Body of pancreas (tissue), 4 donors: Measurements from ENCODE around the gene CHST2. TPM values are rescaled to one million over a fixed set of nuclear protein-coding genes. Genes with fewer than 3 reads are reported as not detected.

ENCODE experiments used
- ATAC-seq: fragments of 150-250 bp; one replicate; pipeline ENCODE4 v1.9.1; 2016
- DNase-seq, 4 donors: peaks; one replicate each; pipeline ENCODE4 v3.0.0-alpha.2; 2019
- H3K27ac ChIP-seq, 4 donors: fragments of 200-600 bp; sonication (generic); 1 replicate in 3 of 4; 2 replicates in 1 of 4; pipeline versions ENCODE4 v1.5.1 to v1.6.1; 2016 to 2019; ENCODE audit warnings: mild to moderate bottlenecking in 1 of 4, mixed read lengths in 1 of 4, moderate library complexity in 1 of 4
- H3K27me3 ChIP-seq, 2 donors: fragments of 200-600 bp; sonication (generic); one replicate each; pipeline ENCODE4 v1.6.0; 2016; ENCODE audit warnings: mild to moderate bottlenecking in 1 of 2
- H3K36me3 ChIP-seq, 2 donors: fragments of 200-600 bp; sonication (generic); replicated peaks in 1 of 2; 2 replicates each; pipeline ENCODE4 v1.5.1; 2016; ENCODE audit warnings: low read depth in 2 of 2; ENCODE audit not compliant: insufficient read depth in 1 of 2
- H3K4me1 ChIP-seq: fragments of 200-600 bp; sonication (generic); one replicate; pipeline ENCODE4 v1.6.0; 2016
- H3K4me3 ChIP-seq, 2 donors: fragments of 200-600 bp; sonication (generic); 1 replicate in 1 of 2; 2 replicates in 1 of 2; pipeline ENCODE4 v1.5.1; 2016 to 2019
- H3K9me3 ChIP-seq, 3 donors: fragments of 200-600 bp; sonication (generic); 1 replicate in 2 of 3; 2 replicates in 1 of 3; pipeline ENCODE4 v1.5.1; 2016
- CTCF ChIP-seq, 7 experiments: fragments of 450-650 bp in 4 of 7; fragments of 200-600 bp in 3 of 7; sonication (generic) in 3 of 7; IDR thresholded peaks; one replicate each; pipeline ENCODE4 v1.5.1; 2016 to 2019; ENCODE audit warnings: antibody characterized with exemption in 7 of 7
- POLR2A ChIP-seq, 3 donors: fragments of 450-650 bp; IDR thresholded peaks; one replicate each; pipeline ENCODE4 v1.6.1; 2016; ENCODE audit warnings: antibody characterized with exemption in 3 of 3, mild to moderate bottlenecking in 2 of 3
- WGBS, 2 donors: methylation state at CpG; one replicate each; pipeline ENCODE4 v1.1.5; 2017; 5-methylcytosine and 5-hydroxymethylcytosine counted together
- intact Hi-C: fragments of 100-400 bp; cut with DNase I; formaldehyde crosslinking; loops from one replicate; pipeline ENCODE4 v1.15.1; 2023
- total RNA-seq, 2 donors: library from RNA; depleted of rRNA; stranded (reverse); fragments of >200 nt; gene quantifications; one replicate each; pipeline ENCODE4 v1.1.0, GENCODE V29; 2016

The CHST2 gene
- total RNA-seq, 2 donors from 2014 or later: 1.3 to 4.3 TPM

- H3K4me3 ChIP-seq: no peak overlapping the region
- WGBS, 2 donors: 58 to 72% methylated on average over 4 of the region's 4 CpGs
These were observed 40.7 kb upstream of the CHST2 start for GRCh38 chr3:143078883-143079282.

GRCh38 chr3:143080196-143080595 lies 39.4 kb upstream of the CHST2 start:
- ATAC-seq (no peak), DNase-seq (no peak)
- no peak overlapping the region for H3K4me3 ChIP-seq
- no peak for TF ChIP-seq POLR2A (IDR thresholded peaks at IDR 0.05)
- no peak for TF ChIP-seq CTCF (IDR thresholded peaks at IDR 0.05)
- H3K27me3 ChIP-seq: no peaks in the 10 kb centered on the region
- no peaks in the 10 kb centered on the region for H3K36me3 ChIP-seq
- 69 to 71% methylated on average over 5 of the region's 5 CpGs for WGBS, 2 donors
- no peaks in the 10 kb centered on the region for H3K4me1 ChIP-seq
- H3K9me3 ChIP-seq: no peaks in the 10 kb centered on the region
- H3K27ac ChIP-seq: no peak overlapping the region
- intact Hi-C loops: no loop called here

More at GRCh38 chr3:143078883-143079282, 40.7 kb upstream of the CHST2 start:
- H3K36me3 ChIP-seq: no peaks in the 10 kb centered on the region
- no peak for DNase-seq
- H3K27me3 ChIP-seq: no peaks in the 10 kb centered on the region
- H3K4me1 ChIP-seq: no peaks in the 10 kb centered on the region
- no peak for TF ChIP-seq POLR2A (IDR thresholded peaks at IDR 0.05)
- TF ChIP-seq CTCF (IDR thresholded peaks at IDR 0.05): no peak
- no peak for ATAC-seq
- H3K27ac ChIP-seq: no peak overlapping the region
- intact Hi-C loops: no loop called here
- H3K9me3 ChIP-seq: no peaks in the 10 kb centered on the region

GRCh38 chr3:143081365-143081764 lies 38.2 kb upstream of the CHST2 start:
- H3K4me1 ChIP-seq: no peaks in the 10 kb centered on the region
- H3K27me3 ChIP-seq: no peaks in the 10 kb centered on the region
- no peak for TF ChIP-seq CTCF (IDR thresholded peaks at IDR 0.05)
- no peak for TF ChIP-seq POLR2A (IDR thresholded peaks at IDR 0.05)
- ATAC-seq: no peak
- WGBS, 2 donors: 60% methylated on average over 1 of the region's 1 CpG
- no peak overlapping the region for H3K4me3 ChIP-seq
- no peak for DNase-seq
- no peak overlapping the region for H3K27ac ChIP-seq
- intact Hi-C loops: no loop called here
- no peaks in the 10 kb centered on the region for H3K9me3 ChIP-seq
- H3K36me3 ChIP-seq: no peaks in the 10 kb centered on the region

- no peak overlapping the region for H3K27ac ChIP-seq
- ATAC-seq: no peak
- WGBS, 2 donors: 63 to 70% methylated on average over 16 to 19 of the region's 19 CpGs
- DNase-seq: no peak
- no peaks in the 10 kb centered on the region for H3K36me3 ChIP-seq
- TF ChIP-seq POLR2A (IDR thresholded peaks at IDR 0.05): no peak
- no peak for TF ChIP-seq CTCF (IDR thresholded peaks at IDR 0.05)
- intact Hi-C loops: no loop called here
- no peaks in the 10 kb centered on the region for H3K4me1 ChIP-seq
- H3K27me3 ChIP-seq: no peaks in the 10 kb centered on the region
- no peaks in the 10 kb centered on the region for H3K9me3 ChIP-seq
- H3K4me3 ChIP-seq: no peak overlapping the region
These were observed 37.5 kb upstream of the CHST2 start for GRCh38 chr3:143081844-143082778.

GRCh38 chr3:143083781-143084180 lies 35.8 kb upstream of the CHST2 start:
- intact Hi-C loops: no loop called here
- Histone ChIP-seq H3K27me3 (no peaks in the 10 kb centered on the region), H3K4me1 (no peaks in the 10 kb centered on the region), H3K4me3 (no peak overlapping the region), H3K27ac (no peak overlapping the region), H3K36me3 (no peaks in the 10 kb centered on the region), H3K9me3 (no peaks in the 10 kb centered on the region)
- no peak for DNase-seq
- no peak for ATAC-seq
- WGBS, 2 donors: 69 to 79% methylated on average over 3 of the region's 3 CpGs
- no peak for TF ChIP-seq CTCF (IDR thresholded peaks at IDR 0.05)
